ENCODE measurements around the gene NDUFA7. TPM values are rescaled to one million over a fixed set of nuclear protein-coding genes. Genes with fewer than 3 reads are reported as not detected.

The NDUFA7 gene
- total RNA-seq, 1 donor from 2014 or later, result 77.9 TPM

- H3K4me3 ChIP-seq (ENCODE audit: low read depth, low read length), result peak overlapping the region; percentile 41
- DNase-seq (ENCODE audit: low read depth), result no peak
- TF ChIP-seq, protein P1, sequence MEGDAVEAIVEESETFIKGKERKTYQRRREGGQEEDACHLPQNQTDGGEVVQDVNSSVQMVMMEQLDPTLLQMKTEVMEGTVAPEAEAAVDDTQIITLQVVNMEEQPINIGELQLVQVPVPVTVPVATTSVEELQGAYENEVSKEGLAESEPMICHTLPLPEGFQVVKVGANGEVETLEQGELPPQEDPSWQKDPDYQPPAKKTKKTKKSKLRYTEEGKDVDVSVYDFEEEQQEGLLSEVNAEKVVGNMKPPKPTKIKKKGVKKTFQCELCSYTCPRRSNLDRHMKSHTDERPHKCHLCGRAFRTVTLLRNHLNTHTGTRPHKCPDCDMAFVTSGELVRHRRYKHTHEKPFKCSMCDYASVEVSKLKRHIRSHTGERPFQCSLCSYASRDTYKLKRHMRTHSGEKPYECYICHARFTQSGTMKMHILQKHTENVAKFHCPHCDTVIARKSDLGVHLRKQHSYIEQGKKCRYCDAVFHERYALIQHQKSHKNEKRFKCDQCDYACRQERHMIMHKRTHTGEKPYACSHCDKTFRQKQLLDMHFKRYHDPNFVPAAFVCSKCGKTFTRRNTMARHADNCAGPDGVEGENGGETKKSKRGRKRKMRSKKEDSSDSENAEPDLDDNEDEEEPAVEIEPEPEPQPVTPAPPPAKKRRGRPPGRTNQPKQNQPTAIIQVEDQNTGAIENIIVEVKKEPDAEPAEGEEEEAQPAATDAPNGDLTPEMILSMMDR (conservative IDR thresholded peaks at IDR 0.05; ENCODE audit: low read depth, low read length), result no peak
Observed at GRCh38 chr19:8333767-8334457, 12.7 kb upstream of the NDUFA7 start.

- TF ChIP-seq, protein P1 (conservative IDR thresholded peaks at IDR 0.05; ENCODE audit: low read depth, low read length), result no peak
- no peak overlapping the region for H3K4me3 ChIP-seq (ENCODE audit: low read depth, low read length)
- DNase-seq (ENCODE audit: low read depth), result no peak
Observed at GRCh38 chr19:8332976-8333766, 12.0 kb upstream of the NDUFA7 start.

- TF ChIP-seq, protein P1 (conservative IDR thresholded peaks at IDR 0.05; ENCODE audit: low read depth, low read length), result no peak
- no peak for DNase-seq (ENCODE audit: low read depth)
Observed at GRCh38 chr19:8331263-8331845, 10.2 kb upstream of the NDUFA7 start.

DNA sequence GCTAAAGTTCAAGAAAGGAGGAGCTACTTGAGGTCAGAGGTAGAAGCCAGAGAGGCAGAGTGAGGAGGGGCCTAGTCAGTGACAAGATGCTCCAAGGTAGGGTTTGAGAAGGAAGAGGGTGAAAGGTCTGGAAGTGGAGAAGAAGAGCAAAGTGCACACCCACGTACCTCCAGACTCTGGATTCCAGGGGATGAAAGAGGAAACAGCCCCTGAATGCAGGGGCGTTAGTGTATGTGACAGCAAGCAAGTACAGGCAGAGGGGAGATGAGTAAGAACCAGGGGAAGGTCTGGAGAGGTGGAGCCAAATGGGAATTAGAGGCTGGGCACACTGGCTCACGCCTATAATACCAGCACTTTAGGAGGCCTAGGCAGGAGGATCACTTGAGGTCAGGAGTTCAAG lies 8.8 kb upstream of the NDUFA7 start:
- no peak for DNase-seq (ENCODE audit: low read depth)
- TF ChIP-seq, protein P1 (conservative IDR thresholded peaks at IDR 0.05; ENCODE audit: low read depth, low read length), result no peak
- no peak overlapping the region for H3K4me3 ChIP-seq (ENCODE audit: low read depth, low read length)

More at GRCh38 chr19:8331263-8331845, 10.2 kb upstream of the NDUFA7 start:
- H3K4me3 ChIP-seq (ENCODE audit: low read depth, low read length), result no peak overlapping the region

DNA sequence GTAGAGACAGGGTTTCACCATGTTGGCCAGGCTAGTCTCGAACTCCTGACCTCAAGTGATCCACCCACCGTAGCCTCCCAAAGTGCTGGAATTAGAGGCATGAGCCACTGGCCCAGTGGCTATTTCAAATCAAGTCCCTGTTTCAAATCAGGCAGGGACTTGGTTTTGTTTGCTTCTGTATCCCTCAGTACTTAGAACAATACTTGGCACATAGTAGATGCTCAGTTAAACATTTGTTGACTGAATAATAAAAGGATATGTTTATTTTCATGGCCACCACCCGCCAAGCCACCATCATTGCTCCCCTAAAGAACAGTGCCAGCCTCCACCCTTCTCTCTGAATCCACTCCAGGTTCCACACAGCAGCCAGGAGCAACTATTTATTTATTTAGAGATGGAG lies 4.3 kb upstream of the NDUFA7 start:
- no peak overlapping the region for H3K4me3 ChIP-seq (ENCODE audit: low read depth, low read length)
- TF ChIP-seq, protein P1 (conservative IDR thresholded peaks at IDR 0.05; ENCODE audit: low read depth, low read length), result no peak
- no peak for DNase-seq (ENCODE audit: low read depth)

- no peak for DNase-seq (ENCODE audit: low read depth)
- TF ChIP-seq, protein P1 (conservative IDR thresholded peaks at IDR 0.05; ENCODE audit: low read depth, low read length), result peak; percentile 22
- H3K4me3 ChIP-seq (ENCODE audit: low read depth, low read length), result no peak overlapping the region
Observed at GRCh38 chr19:8324186-8325050, 3.2 kb upstream of the NDUFA7 start.
